ENCODE measurements around the gene PIR. TPM values are rescaled to one million over a fixed set of nuclear protein-coding genes. Genes with fewer than 3 reads are reported as not detected.

PIR gene
- total and polyA plus RNA-seq, 7 experiments from 2014 or later: 0.49 to 4.6 (median 0.70) TPM; not detected in 4

DNA sequence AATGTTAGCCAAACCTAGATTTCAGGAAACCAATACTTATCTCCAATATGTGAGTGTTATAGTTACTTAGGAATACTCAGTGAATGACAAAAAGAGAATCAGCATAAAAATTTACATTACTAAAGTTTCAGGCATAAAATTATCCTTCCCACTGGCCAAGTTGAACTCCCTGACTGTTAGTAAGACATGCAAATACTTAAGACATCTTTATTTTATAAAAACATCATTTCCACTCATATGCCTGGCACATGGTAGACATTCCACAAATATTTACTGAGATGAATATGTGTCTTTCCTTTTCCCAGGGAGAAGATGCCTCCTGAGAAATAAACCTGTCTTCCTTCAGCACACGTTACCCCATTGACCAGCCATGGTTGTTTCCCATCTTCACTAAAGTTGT is 116.2 kb downstream of the PIR start:
- intact Hi-C loops (cut with micrococcal nuclease): no loop called here
- Mint-ChIP-seq H3K4me1 (peaks cover 0 to 3% (median 0%) of the 10 kb centered on the region in 7 donors), H3K27me3 (peaks cover 0 to 9% (median 0%) of the 10 kb centered on the region in 5 donors), H3K27ac (no peak overlapping the region), H3K36me3 (no peaks in the 10 kb centered on the region), H3K4me3 (no peak overlapping the region), H3K9me3 (peaks cover 0 to 4% (median 0%) of the 10 kb centered on the region in 11 donors)
- no peak overlapping the region for H3K27ac ChIP-seq (ENCODE audit: low read depth, low read length)
- no peaks in the 10 kb centered on the region for H3K27me3 ChIP-seq (ENCODE audit: control insufficient read depth in 2 of 2, insufficient read depth in 2 of 2, low read length in 2 of 2)
- DNase-seq: no peak
- POLR2A ChIA-PET: no interaction called here
- ATAC-seq: no peak
- no peaks in the 10 kb centered on the region for H3K36me3 ChIP-seq (ENCODE audit: control insufficient read depth in 2 of 3, insufficient read depth in 3 of 3, low read length in 3 of 3)
- no peak overlapping the region for H3K4me3 ChIP-seq (ENCODE audit: low read length)
- H3K4me1 ChIP-seq (ENCODE audit: control insufficient read depth in 2 of 2, insufficient read depth in 2 of 2, low read length in 2 of 2): no peaks in the 10 kb centered on the region
- CTCF ChIA-PET: no interaction called here
- H3K9me3 ChIP-seq (ENCODE audit: control insufficient read depth in 2 of 3, low read length in 3 of 3): no peaks in the 10 kb centered on the region

DNA sequence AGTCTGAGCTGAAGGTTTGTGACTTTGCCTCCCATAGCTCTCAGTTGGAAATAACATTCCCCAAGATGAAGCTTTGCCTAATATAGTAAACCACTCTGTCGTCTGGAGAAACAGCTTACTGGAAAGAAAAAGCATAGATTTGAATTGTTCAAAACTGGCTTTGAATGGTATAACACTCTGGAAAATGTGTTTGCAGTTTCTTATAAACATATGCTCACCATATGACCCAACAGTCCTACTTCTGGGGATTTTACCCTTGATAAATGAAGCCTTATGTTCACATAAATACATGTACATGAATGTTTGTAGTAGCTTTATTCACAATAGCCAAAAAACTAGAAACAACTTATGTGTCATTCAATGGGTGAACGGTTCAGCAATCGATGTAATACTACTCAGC is 119.2 kb downstream of the PIR start:
- H3K9me3 ChIP-seq (ENCODE audit: control insufficient read depth in 2 of 3, low read length in 3 of 3): no peaks in the 10 kb centered on the region
- no peak overlapping the region for H3K27ac Mint-ChIP-seq
- ChIA-PET POLR2A (no interaction called here), CTCF (interaction anchor here (1.0 kb wide), 1 partner anchor 10 kb away, joined by 3 read pairs; no protein-coding TSS in a partner anchor)
- H3K4me1 ChIP-seq (ENCODE audit: control insufficient read depth in 2 of 2, insufficient read depth in 2 of 2, low read length in 2 of 2): no peaks in the 10 kb centered on the region
- peaks cover 0 to 2% (median 0%) of the 10 kb centered on the region in 7 donors for H3K4me1 Mint-ChIP-seq
- peaks cover 0 to 9% (median 2%) of the 10 kb centered on the region in 5 donors for H3K27me3 Mint-ChIP-seq
- no peaks in the 10 kb centered on the region for H3K27me3 ChIP-seq (ENCODE audit: control insufficient read depth in 2 of 2, insufficient read depth in 2 of 2, low read length in 2 of 2)
- no peak for DNase-seq
- H3K4me3 ChIP-seq (ENCODE audit: low read length): no peak overlapping the region
- intact Hi-C loops (cut with micrococcal nuclease): no loop called here
- peaks cover 0 to 4% (median 0%) of the 10 kb centered on the region in 11 donors for H3K9me3 Mint-ChIP-seq
- no peaks in the 10 kb centered on the region for H3K36me3 ChIP-seq (ENCODE audit: control insufficient read depth in 2 of 3, insufficient read depth in 3 of 3, low read length in 3 of 3)
- H3K36me3 Mint-ChIP-seq: no peaks in the 10 kb centered on the region
- H3K27ac ChIP-seq (ENCODE audit: low read depth, low read length): no peak overlapping the region
- no peak overlapping the region for H3K4me3 Mint-ChIP-seq
- no peak for ATAC-seq

DNA sequence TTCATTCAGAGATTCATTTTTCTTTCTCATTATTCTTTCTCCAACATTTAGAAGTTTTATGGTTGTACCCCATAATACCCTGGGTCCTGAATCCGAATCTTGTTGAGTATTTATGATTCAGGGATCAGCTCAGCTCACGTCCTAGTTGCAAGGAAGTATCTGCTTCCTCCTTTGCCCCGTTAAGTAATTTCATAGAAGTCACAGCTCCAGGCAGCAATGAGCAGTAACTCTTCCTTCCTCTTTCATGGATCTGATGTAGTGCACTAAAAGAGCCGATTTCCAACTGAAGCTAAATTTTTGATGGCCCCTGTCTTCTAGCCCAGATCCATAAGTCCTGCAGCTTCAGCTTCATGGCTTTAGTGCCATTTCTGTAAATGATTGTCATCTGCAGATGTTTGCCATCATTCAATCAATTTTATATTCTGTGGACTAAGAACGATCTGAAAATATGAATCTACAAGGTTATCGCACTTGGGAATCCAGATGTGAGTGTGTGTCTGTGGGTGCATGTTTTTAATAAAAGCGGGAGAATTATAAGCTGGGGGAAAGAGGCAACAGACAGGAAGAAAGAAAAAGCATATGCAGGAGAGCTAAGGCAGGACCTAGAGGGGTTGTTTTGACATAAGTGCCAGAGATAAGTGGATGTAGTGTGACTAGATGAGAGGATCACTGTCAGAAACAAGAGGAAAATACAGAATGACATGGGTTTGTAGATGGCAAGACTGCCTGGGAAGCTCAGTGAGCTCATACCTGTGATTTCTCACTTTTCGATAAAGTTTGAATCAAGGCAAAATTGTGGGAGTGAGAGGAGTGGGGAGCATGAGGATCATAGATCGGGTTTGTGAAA is 126.4 kb downstream of the PIR start:
- no peak overlapping the region for H3K27ac Mint-ChIP-seq
- Histone ChIP-seq H3K27me3 (ENCODE audit: control insufficient read depth in 2 of 2, insufficient read depth in 2 of 2, low read length in 2 of 2) (no peaks in the 10 kb centered on the region), H3K27ac (ENCODE audit: low read depth, low read length) (no peak overlapping the region), H3K36me3 (ENCODE audit: control insufficient read depth in 2 of 3, insufficient read depth in 3 of 3, low read length in 3 of 3) (no peaks in the 10 kb centered on the region), H3K9me3 (ENCODE audit: control insufficient read depth in 2 of 3, low read length in 3 of 3) (no peaks in the 10 kb centered on the region), H3K4me1 (ENCODE audit: control insufficient read depth in 2 of 2, insufficient read depth in 2 of 2, low read length in 2 of 2) (no peaks in the 10 kb centered on the region), H3K4me3 (ENCODE audit: low read length) (no peak overlapping the region)
- ChIA-PET POLR2A (interaction anchor here (0.6 kb wide), 1 partner anchor 122 kb away, joined by 3 read pairs; no protein-coding TSS in a partner anchor), CTCF (no interaction called here)
- H3K4me1 Mint-ChIP-seq: peaks cover 0 to 4% (median 0%) of the 10 kb centered on the region in 7 donors
- intact Hi-C loops (cut with micrococcal nuclease): no loop called here
- ATAC-seq: peak; percentile 51
- H3K4me3 Mint-ChIP-seq: no peak overlapping the region
- no peaks in the 10 kb centered on the region for H3K9me3 Mint-ChIP-seq
- DNase-seq: no peak
- no peaks in the 10 kb centered on the region for H3K36me3 Mint-ChIP-seq
- peaks cover 14 to 31% (median 20%) of the 10 kb centered on the region in 5 donors for H3K27me3 Mint-ChIP-seq

DNA sequence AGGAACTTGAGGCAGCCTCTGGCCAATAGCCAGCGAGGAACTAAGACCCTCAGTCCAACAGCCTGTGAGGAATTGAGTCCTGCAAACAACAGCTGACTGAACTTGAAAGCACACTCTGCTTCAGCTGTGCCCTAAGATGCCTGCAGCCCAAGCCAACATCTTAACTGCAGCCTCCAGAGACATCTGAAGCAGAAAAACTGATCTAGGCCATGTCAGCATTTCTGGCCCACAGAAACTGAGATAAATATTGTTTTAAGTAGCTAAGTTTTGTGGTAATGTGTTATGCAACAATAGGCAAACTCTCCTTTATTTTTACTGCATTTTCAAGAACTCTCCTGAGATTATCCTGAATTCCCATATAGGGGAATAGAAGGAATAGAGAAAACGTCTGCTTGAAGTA is 133.4 kb downstream of the PIR start:
- ATAC-seq: no peak
- Mint-ChIP-seq H3K4me1 (no peaks in the 10 kb centered on the region), H3K4me3 (no peak overlapping the region), H3K27ac (no peak overlapping the region), H3K9me3 (peaks cover 0 to 2% (median 0%) of the 10 kb centered on the region in 11 donors), H3K36me3 (no peaks in the 10 kb centered on the region), H3K27me3 (peaks cover 0 to 19% (median 5%) of the 10 kb centered on the region in 5 donors)
- H3K4me3 ChIP-seq (ENCODE audit: low read length): no peak overlapping the region
- ChIA-PET CTCF (no interaction called here), POLR2A (no interaction called here)
- no peak overlapping the region for H3K27ac ChIP-seq (ENCODE audit: low read depth, low read length)
- H3K27me3 ChIP-seq (ENCODE audit: control insufficient read depth in 2 of 2, insufficient read depth in 2 of 2, low read length in 2 of 2): no peaks in the 10 kb centered on the region
- H3K4me1 ChIP-seq (ENCODE audit: control insufficient read depth in 2 of 2, insufficient read depth in 2 of 2, low read length in 2 of 2): no peaks in the 10 kb centered on the region
- no peaks in the 10 kb centered on the region for H3K9me3 ChIP-seq (ENCODE audit: control insufficient read depth in 2 of 3, low read length in 3 of 3)
- intact Hi-C loops (cut with micrococcal nuclease): no loop called here
- DNase-seq: no peak
- no peaks in the 10 kb centered on the region for H3K36me3 ChIP-seq (ENCODE audit: control insufficient read depth in 2 of 3, insufficient read depth in 3 of 3, low read length in 3 of 3)

DNA sequence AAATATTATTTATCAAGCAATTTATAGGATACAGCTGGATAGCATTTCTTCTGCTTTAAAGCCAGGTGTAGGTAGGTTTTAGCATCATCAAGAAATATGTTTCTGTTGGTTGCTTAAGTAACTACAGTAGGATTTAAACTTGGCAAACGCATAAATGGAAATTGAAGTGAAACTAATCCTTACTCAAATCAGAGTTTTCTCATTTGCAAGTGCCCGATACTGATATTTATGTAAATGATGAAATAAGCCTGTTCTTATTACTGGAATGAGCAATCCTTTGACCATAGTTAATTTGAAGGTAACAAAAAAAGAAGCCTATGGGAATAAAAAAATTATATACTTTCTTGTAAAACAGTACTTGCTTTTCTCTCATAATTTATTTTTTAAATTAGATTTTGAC is 134.6 kb downstream of the PIR start:
- no peaks in the 10 kb centered on the region for H3K4me1 ChIP-seq (ENCODE audit: control insufficient read depth in 2 of 2, insufficient read depth in 2 of 2, low read length in 2 of 2)
- intact Hi-C loops (cut with micrococcal nuclease): no loop called here
- Mint-ChIP-seq H3K27ac (no peak overlapping the region), H3K36me3 (no peaks in the 10 kb centered on the region), H3K4me3 (no peak overlapping the region), H3K9me3 (peaks cover 0 to 2% (median 0%) of the 10 kb centered on the region in 11 donors), H3K4me1 (no peaks in the 10 kb centered on the region), H3K27me3 (peaks cover 0 to 15% (median 0%) of the 10 kb centered on the region in 5 donors)
- ChIA-PET POLR2A (no interaction called here), CTCF (no interaction called here)
- DNase-seq (no peak), ATAC-seq (no peak)
- H3K9me3 ChIP-seq (ENCODE audit: control insufficient read depth in 2 of 3, low read length in 3 of 3): no peaks in the 10 kb centered on the region
- H3K36me3 ChIP-seq (ENCODE audit: control insufficient read depth in 2 of 3, insufficient read depth in 3 of 3, low read length in 3 of 3): no peaks in the 10 kb centered on the region
- no peak overlapping the region for H3K4me3 ChIP-seq (ENCODE audit: low read length)
- H3K27ac ChIP-seq (ENCODE audit: low read depth, low read length): no peak overlapping the region
- no peaks in the 10 kb centered on the region for H3K27me3 ChIP-seq (ENCODE audit: control insufficient read depth in 2 of 2, insufficient read depth in 2 of 2, low read length in 2 of 2)

DNA sequence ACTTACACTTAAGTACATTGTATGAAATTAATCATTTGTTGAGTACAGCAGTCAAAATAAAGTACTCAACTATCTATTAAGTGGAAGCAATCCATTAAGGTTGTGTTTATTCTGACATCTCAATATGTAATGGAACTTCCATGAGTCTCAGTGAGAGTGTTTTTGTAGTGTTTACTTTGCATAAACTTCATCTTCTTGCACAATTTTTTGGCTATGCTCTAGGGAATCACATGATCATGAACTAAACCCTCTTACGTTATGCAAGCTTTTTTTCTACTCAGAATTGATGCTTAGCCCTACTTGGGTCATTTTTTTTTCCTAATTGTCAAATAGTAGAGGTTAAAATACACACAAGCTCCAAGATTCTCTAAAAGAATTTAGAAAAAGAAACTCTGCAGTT is 136.7 kb downstream of the PIR start:
- no peak overlapping the region for H3K27ac ChIP-seq (ENCODE audit: low read depth, low read length)
- H3K9me3 Mint-ChIP-seq: peaks cover 0 to 2% (median 0%) of the 10 kb centered on the region in 11 donors
- H3K4me3 ChIP-seq (ENCODE audit: low read length): no peak overlapping the region
- no peak for DNase-seq
- intact Hi-C loops (cut with micrococcal nuclease): no loop called here
- H3K27me3 Mint-ChIP-seq: peaks cover 0 to 15% (median 0%) of the 10 kb centered on the region in 5 donors
- no peak overlapping the region for H3K27ac Mint-ChIP-seq
- H3K27me3 ChIP-seq (ENCODE audit: control insufficient read depth in 2 of 2, insufficient read depth in 2 of 2, low read length in 2 of 2): no peaks in the 10 kb centered on the region
- no peak overlapping the region for H3K4me3 Mint-ChIP-seq
- H3K9me3 ChIP-seq (ENCODE audit: control insufficient read depth in 2 of 3, low read length in 3 of 3): no peaks in the 10 kb centered on the region
- no peak for ATAC-seq
- H3K4me1 ChIP-seq (ENCODE audit: control insufficient read depth in 2 of 2, insufficient read depth in 2 of 2, low read length in 2 of 2): no peaks in the 10 kb centered on the region
- H3K36me3 ChIP-seq (ENCODE audit: control insufficient read depth in 2 of 3, insufficient read depth in 3 of 3, low read length in 3 of 3): no peaks in the 10 kb centered on the region
- no peaks in the 10 kb centered on the region for H3K36me3 Mint-ChIP-seq
- CTCF ChIA-PET: no interaction called here
- H3K4me1 Mint-ChIP-seq: no peaks in the 10 kb centered on the region
- POLR2A ChIA-PET: no interaction called here
